Astrocyte (in vitro differentiated cells and primary cell): Measurements from ENCODE around the gene PSME1. TPM values are rescaled to one million over a fixed set of nuclear protein-coding genes. Genes with fewer than 3 reads are reported as not detected.

Source experiments
- DNase-seq: peaks from one replicate; pipeline ENCODE4 v3.0.0-alpha.2; 2010; ENCODE audit warnings: low read depth
- FAIRE-seq: peaks from 2 replicates; lab custom pipeline; 2011; peaks lifted over from hg19 to GRCh38; lab: Jason Lieb, UNC
- H2AFZ ChIP-seq: 2 replicates; pipeline ENCODE4 v1.6.0; 2012; ENCODE audit warnings: low read depth, low read length, inconsistent platforms
- H3K27ac ChIP-seq: 2 replicates; pipeline ENCODE4 v1.5.1; 2011; ENCODE audit warnings: low read depth, low read length, inconsistent platforms
- H3K27me3 ChIP-seq: 2 replicates; pipeline ENCODE4 v1.6.0; 2011; ENCODE audit warnings: low read length, inconsistent platforms; ENCODE audit not compliant: insufficient read depth
- H3K36me3 ChIP-seq: 2 replicates; pipeline ENCODE4 v1.5.1; 2011; ENCODE audit warnings: low read length, inconsistent platforms; ENCODE audit not compliant: insufficient read depth
- H3K4me1 ChIP-seq: 2 replicates; pipeline ENCODE4 v1.5.1; 2011; ENCODE audit warnings: low read length, inconsistent platforms; ENCODE audit not compliant: insufficient read depth
- H3K4me2 ChIP-seq: 2 replicates; pipeline ENCODE4 v1.6.0; 2012; ENCODE audit warnings: low read length, inconsistent platforms
- H3K4me3 ChIP-seq: 2 replicates; pipeline ENCODE4 v1.5.1; 2011; ENCODE audit warnings: low read depth, mild to moderate bottlenecking, low read length, inconsistent platforms; ENCODE audit not compliant: insufficient read depth
- H3K79me2 ChIP-seq: 2 replicates; pipeline ENCODE4 v1.6.0; 2012; ENCODE audit warnings: mild to moderate bottlenecking, low read length, inconsistent platforms; ENCODE audit not compliant: insufficient read depth
- H3K9ac ChIP-seq: 2 replicates; pipeline ENCODE4 v1.6.0; 2012; ENCODE audit warnings: mild to moderate bottlenecking, low read length, inconsistent platforms
- H3K9me3 ChIP-seq: 2 replicates; pipeline ENCODE4 v1.5.1; 2012; ENCODE audit warnings: low read depth, mild to moderate bottlenecking, low read length, inconsistent platforms; ENCODE audit not compliant: insufficient read depth
- H4K20me1 ChIP-seq: 2 replicates; pipeline ENCODE4 v1.6.0; 2012; ENCODE audit warnings: low read length, inconsistent platforms; ENCODE audit not compliant: insufficient read depth
- H3K27ac Mint-ChIP-seq: one replicate; pipeline ENCODE4 v1.8.0; 2021; ENCODE audit warnings: mild to moderate bottlenecking, mixed read lengths; ENCODE audit not compliant: unreplicated experiment
- H3K27me3 Mint-ChIP-seq: one replicate; pipeline ENCODE4 v1.8.0; 2021; ENCODE audit warnings: low read depth, mixed read lengths; ENCODE audit not compliant: unreplicated experiment
- H3K36me3 Mint-ChIP-seq: one replicate; pipeline ENCODE4 v1.8.0; 2021; ENCODE audit warnings: low read depth, mixed read lengths; ENCODE audit not compliant: unreplicated experiment
- H3K4me1 Mint-ChIP-seq: one replicate; pipeline ENCODE4 v1.8.0; 2021; ENCODE audit warnings: low read depth, mixed read lengths; ENCODE audit not compliant: unreplicated experiment
- H3K4me3 Mint-ChIP-seq: one replicate; pipeline ENCODE4 v1.8.0; 2021; ENCODE audit warnings: mild to moderate bottlenecking, moderate library complexity, mixed read lengths; ENCODE audit not compliant: unreplicated experiment
- H3K9me3 Mint-ChIP-seq: one replicate; pipeline ENCODE4 v1.8.0; 2021; ENCODE audit warnings: mild to moderate bottlenecking, mixed read lengths; ENCODE audit not compliant: unreplicated experiment
- CTCF ChIP-seq: IDR thresholded peaks from 2 replicates; pipeline ENCODE4 v1.5.1; 2011; ENCODE audit warnings: low read depth, mild to moderate bottlenecking, inconsistent platforms, low read length, moderate library complexity; ENCODE audit not compliant: insufficient read depth
- EZH2 ChIP-seq: IDR thresholded peaks from 2 replicates; pipeline ENCODE4 v1.6.1; 2012; ENCODE audit warnings: mild to moderate bottlenecking, low read length, inconsistent platforms; ENCODE audit not compliant: insufficient read depth
- microRNA-seq: library from miRNA; unstranded; fragments of <30 nt; microRNA quantifications from one replicate; pipeline ENCODE4 v1.2.0, GENCODE V29; 2020
- total RNA-seq: library from RNA; stranded (reverse); gene quantifications from 2 replicates; pipeline ENCODE4 v1.2.1, GENCODE V29; 2021

Gene PSME1
- total RNA-seq, 1 donor from 2014 or later: 122 TPM

- Mint-ChIP-seq H3K4me1 (peaks cover 15% of the 10 kb centered on the region), H3K9me3 (no peaks in the 10 kb centered on the region), H3K27me3 (no peaks in the 10 kb centered on the region), H3K36me3 (peaks cover 6% of the 10 kb centered on the region), H3K4me3 (peak overlapping the region; percentile 74), H3K27ac (peak overlapping the region; percentile 47)
- Histone ChIP-seq H2AFZ (no peak overlapping the region), H3K4me3 (peak overlapping the region; percentile 83), H3K4me2 (peak overlapping the region; percentile 96), H3K79me2 (peaks cover 39% of the 10 kb centered on the region), H3K9me3 (no peaks in the 10 kb centered on the region), H3K4me1 (peaks cover 14% of the 10 kb centered on the region), H4K20me1 (peaks cover 30% of the 10 kb centered on the region), H3K27ac (no peak overlapping the region), H3K36me3 (peaks cover 26% of the 10 kb centered on the region), H3K9ac (peak overlapping the region; percentile 83), H3K27me3 (no peaks in the 10 kb centered on the region)
- DNase-seq (no peak), FAIRE-seq (no peak)
- TF ChIP-seq EZH2: no peak
- TF ChIP-seq CTCF: no peak
Measured at GRCh38 chr14:24186831-24187538, 51.0 kb downstream of the PSME1 start.

GRCh38 chr14:24187539-24187915 is 51.5 kb downstream of the PSME1 start:
- FAIRE-seq: no peak
- Mint-ChIP-seq H3K27ac (peak overlapping the region; percentile 47), H3K36me3 (peaks cover 11% of the 10 kb centered on the region), H3K27me3 (no peaks in the 10 kb centered on the region), H3K4me1 (peaks cover 15% of the 10 kb centered on the region), H3K4me3 (peak overlapping the region; percentile 91), H3K9me3 (no peaks in the 10 kb centered on the region)
- Histone ChIP-seq H2AFZ (no peak overlapping the region), H3K4me2 (peak overlapping the region; percentile 96), H3K27me3 (no peaks in the 10 kb centered on the region), H3K9ac (peak overlapping the region; percentile 83), H3K4me1 (peaks cover 14% of the 10 kb centered on the region), H3K79me2 (peaks cover 45% of the 10 kb centered on the region), H3K36me3 (peaks cover 30% of the 10 kb centered on the region), H4K20me1 (peaks cover 27% of the 10 kb centered on the region), H3K9me3 (no peaks in the 10 kb centered on the region), H3K27ac (no peak overlapping the region), H3K4me3 (peak overlapping the region; percentile 83)
- TF ChIP-seq EZH2 (no peak), CTCF (no peak)
- no peak for DNase-seq

Small RNA genes lying within 50 kb of the gene (microRNA-seq; reads per million reads assigned to microRNA genes)
- gene MIR7703: not detected

Other genes starting within 250 kb of the PSME1 start
- 14.2 and 18.4 TPM in 2 replicates for gene DHRS4, start 182.4 kb upstream of the PSME1 start, total RNA-seq
- 13.4 and 15.8 TPM in 2 replicates for gene DHRS4L2, start 147.3 kb upstream of the PSME1 start, total RNA-seq
- gene CARMIL3, start 84.2 kb upstream of the PSME1 start, total RNA-seq: 0.34 and 0.38 TPM in 2 replicates
- not detected in 2 replicates for gene CPNE6, start 64.6 kb upstream of the PSME1 start, total RNA-seq
- 73.8 and 101 TPM in 2 replicates for gene PCK2, start 41.9 kb upstream of the PSME1 start, total RNA-seq
- 26.9 and 27.1 TPM in 2 replicates for gene DCAF11, start 21.4 kb upstream of the PSME1 start, total RNA-seq
- 0.48 and 0.70 TPM in 2 replicates for gene NRL, start 21.2 kb upstream of the PSME1 start, total RNA-seq
- gene FITM1, start 5.5 kb upstream of the PSME1 start, total RNA-seq: 0.25 TPM in 1 of 2 replicates, not detected in the other
- gene EMC9, start 5.4 kb downstream of the PSME1 start, total RNA-seq: 16.7 and 18.5 TPM in 2 replicates
- 173 TPM in 2 replicates for gene PSME2, start 10.4 kb downstream of the PSME1 start, total RNA-seq
- gene RNF31, start 11.3 kb downstream of the PSME1 start, total RNA-seq: 59.0 and 69.8 TPM in 2 replicates
- gene IRF9, start 25.1 kb downstream of the PSME1 start, total RNA-seq: 76.0 and 89.4 TPM in 2 replicates
- 33.5 and 46.4 TPM in 2 replicates for gene REC8, start 35.9 kb downstream of the PSME1 start, total RNA-seq
- 46.1 and 53.3 TPM in 2 replicates for gene IPO4, start 52.6 kb downstream of the PSME1 start, total RNA-seq
- 59.3 and 62.9 TPM in 2 replicates for gene TM9SF1, start 59.2 kb downstream of the PSME1 start, total RNA-seq
- gene TSSK4, start 69.5 kb downstream of the PSME1 start, total RNA-seq: 0.22 and 0.34 TPM in 2 replicates
- 26.7 and 32.2 TPM in 2 replicates for gene CHMP4A, start 77.3 kb downstream of the PSME1 start, total RNA-seq
- gene MDP1, start 79.9 kb downstream of the PSME1 start, total RNA-seq: 8.9 and 9.9 TPM in 2 replicates
- gene NEDD8, start 96.2 kb downstream of the PSME1 start, total RNA-seq: 233 and 251 TPM in 2 replicates
- gene GMPR2, start 96.7 kb downstream of the PSME1 start, total RNA-seq: 55.5 and 66.5 TPM in 2 replicates
- gene TINF2, start 106.4 kb downstream of the PSME1 start, total RNA-seq: 33.0 and 36.2 TPM in 2 replicates
- gene TGM1, start 127.0 kb downstream of the PSME1 start, total RNA-seq: 3.8 and 4.8 TPM in 2 replicates
- 26.6 and 27.3 TPM in 2 replicates for gene RABGGTA, start 135.4 kb downstream of the PSME1 start, total RNA-seq
- gene DHRS1, start 163.6 kb downstream of the PSME1 start, total RNA-seq: 26.5 and 30.3 TPM in 2 replicates
- 22.9 and 23.5 TPM in 2 replicates for gene NOP9, start 163.7 kb downstream of the PSME1 start, total RNA-seq
- not detected in 2 replicates for gene CIDEB, start 171.8 kb downstream of the PSME1 start, total RNA-seq
- 7.8 and 9.3 TPM in 2 replicates for gene LTB4R2, start 173.9 kb downstream of the PSME1 start, total RNA-seq
- gene LTB4R, start 175.3 kb downstream of the PSME1 start, total RNA-seq: 5.5 TPM in 2 replicates
- 0.32 and 0.67 TPM in 2 replicates for gene ADCY4, start 198.9 kb downstream of the PSME1 start, total RNA-seq
- 0.58 and 0.95 TPM in 2 replicates for gene RIPK3, start 203.8 kb downstream of the PSME1 start, total RNA-seq
- 61.9 and 73.9 TPM in 2 replicates for gene NFATC4, start 232.0 kb downstream of the PSME1 start, total RNA-seq